NB4 (cell line): ENCODE data around the gene SGMS1.
"Not testable (repeated sequence)": the region's sequence is repeated elsewhere in the genome, so short reads cannot be mapped to it uniquely, and the experiment has no call there.

Experiments used
- DNase-seq: peaks from one replicate; pipeline ENCODE4 v3.0.0; 2010; ENCODE audit warnings: low read depth
- H3K4me3 ChIP-seq: one replicate; pipeline ENCODE4 v1.5.1; 2011; ENCODE audit warnings: mild to moderate bottlenecking, low read depth, low read length, moderate library complexity
- CTCF ChIP-seq: IDR thresholded peaks from one replicate; pipeline ENCODE4 v1.5.1; 2012; ENCODE audit warnings: low read depth, low read length
- MAX ChIP-seq: IDR thresholded peaks from 2 replicates; pipeline ENCODE4 v1.6.1; 2011; ENCODE audit warnings: low read depth, low read length
- MYC ChIP-seq: IDR thresholded peaks from 2 replicates; pipeline ENCODE4 v1.6.1; 2011; ENCODE audit warnings: low read depth, low read length
- POLR2A ChIP-seq: IDR thresholded peaks from 2 replicates; pipeline ENCODE4 v1.6.1; 2011; ENCODE audit warnings: mild to moderate bottlenecking; ENCODE audit not compliant: insufficient read length; ENCODE audit errors: extremely low read depth

SGMS1 gene

GRCh38 chr10:50552771-50553535 lies 70.8 kb downstream of the SGMS1 start:
- DNase-seq = peak; percentile 28
- no peak for TF ChIP-seq MAX
- peak; percentile 8 for TF ChIP-seq CTCF
- H3K4me3 ChIP-seq = no peak overlapping the region

- no peak overlapping the region for H3K4me3 ChIP-seq
- no peak for DNase-seq
- TF ChIP-seq MYC = no peak
- TF ChIP-seq MAX = no peak
- no peak for TF ChIP-seq POLR2A
- no peak for TF ChIP-seq CTCF
These were observed 71.4 kb downstream of the SGMS1 start for GRCh38 chr10:50552308-50552707.

GRCh38 chr10:50551894-50552293 lies 71.9 kb downstream of the SGMS1 start:
- H3K4me3 ChIP-seq = no peak overlapping the region
- no peak for DNase-seq
- TF ChIP-seq MAX = no peak
- no peak for TF ChIP-seq MYC
- TF ChIP-seq POLR2A = no peak
- no peak for TF ChIP-seq CTCF

- DNase-seq = no peak
- H3K4me3 ChIP-seq = no peak overlapping the region
- TF ChIP-seq MAX (no peak), CTCF (no peak), MYC (no peak), POLR2A (no peak)
These were observed 73.4 kb downstream of the SGMS1 start for GRCh38 chr10:50550291-50550839.

GRCh38 chr10:50549186-50549585 lies 74.6 kb downstream of the SGMS1 start:
- DNase-seq, H3K4me3 ChIP-seq: not testable (repeated sequence)

- not testable (repeated sequence) for DNase-seq, H3K4me3 ChIP-seq
These were observed 75.3 kb downstream of the SGMS1 start for GRCh38 chr10:50548481-50548880.

GRCh38 chr10:50546287-50546686 lies 77.5 kb downstream of the SGMS1 start:
- DNase-seq, H3K4me3 ChIP-seq: not testable (repeated sequence)
